GM10266 (cell line): ENCODE measurements around the gene OR4D9.

Experiments used
- DNase-seq: peaks from one replicate; pipeline ENCODE4 v3.0.0; 2012; ENCODE audit errors: extremely low spot score
- CTCF ChIP-seq: IDR thresholded peaks from 2 replicates; pipeline ENCODE4 v1.5.1; 2012; ENCODE audit warnings: mild to moderate bottlenecking, low read depth; ENCODE audit not compliant: control insufficient read depth, insufficient read depth; ENCODE audit errors: missing control alignments

OR4D9 gene

GRCh38 chr11:59510941-59511589, at the start of gene OR4D9:
Gene OR4D9 (plus strand): TSS chr11:59511539. CDS start chr11:59514913, 3,374 bp downstream.
- no peak for DNase-seq

GRCh38 chr11:59463190-59463641, 48.1 kb upstream of the OR4D9 start:
- no peak for DNase-seq
- no peak for TF ChIP-seq CTCF

More at GRCh38 chr11:59510941-59511589, at the start of gene OR4D9:
- no peak for TF ChIP-seq CTCF

- no peak for TF ChIP-seq CTCF
- no peak for DNase-seq
Observed at GRCh38 chr11:59473015-59473414, 38.3 kb upstream of the OR4D9 start, which contains the start of gene OR4D10. Gene OR4D10 (plus strand): TSS chr11:59473315. CDS start chr11:59477430, 4,115 bp downstream.

- DNase-seq: no peak
- no peak for TF ChIP-seq CTCF
Observed at GRCh38 chr11:59475176-59475575, 36.2 kb upstream of the OR4D9 start.

- DNase-seq: no peak
- no peak for TF ChIP-seq CTCF
Observed at GRCh38 chr11:59479906-59480305, 31.4 kb upstream of the OR4D9 start.

GRCh38 chr11:59480359-59480758, 31.0 kb upstream of the OR4D9 start:
- DNase-seq: no peak

More at GRCh38 chr11:59480359-59480758, 31.0 kb upstream of the OR4D9 start:
- no peak for TF ChIP-seq CTCF
